Loucy (cell line): Measurements from ENCODE around the gene PELI2.

Experiments used
- EZH2phosphoT487 ChIP-seq: fragments of 200-600 bp; IDR thresholded peaks from 2 replicates; pipeline ENCODE4 v1.6.1; 2018; ENCODE audit warnings: antibody characterized with exemption, mild to moderate bottlenecking, moderate library complexity, borderline replicate concordance
- TF ChIP-seq, protein P1 (sequence below): fragments of 200-600 bp; sonication (generic); conservative IDR thresholded peaks from 2 replicates; pipeline ENCODE4 v1.5.1; 2014; ENCODE audit warnings: mild to moderate bottlenecking, antibody characterized with exemption, low read length

DNA sequence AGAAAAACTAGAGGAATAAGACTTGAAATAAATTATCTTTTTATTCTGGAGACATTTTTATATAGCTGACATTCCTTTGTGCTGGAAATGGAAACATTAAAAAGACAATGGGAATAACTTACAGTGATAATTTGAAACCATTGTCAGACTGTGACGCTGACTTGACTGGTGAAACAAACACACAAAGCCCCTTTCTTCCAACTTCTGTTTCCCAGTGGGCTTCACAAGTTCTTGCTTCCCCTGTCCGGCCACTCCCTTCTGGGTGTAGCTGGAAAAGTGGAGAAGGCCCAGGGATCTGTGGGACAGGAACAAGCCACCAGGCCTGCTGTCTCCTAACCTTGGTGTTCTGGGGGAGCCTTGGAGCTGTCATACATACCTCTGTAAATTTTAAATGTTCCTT lies 58.8 kb downstream of the PELI2 start:
- TF ChIP-seq, protein P1, sequence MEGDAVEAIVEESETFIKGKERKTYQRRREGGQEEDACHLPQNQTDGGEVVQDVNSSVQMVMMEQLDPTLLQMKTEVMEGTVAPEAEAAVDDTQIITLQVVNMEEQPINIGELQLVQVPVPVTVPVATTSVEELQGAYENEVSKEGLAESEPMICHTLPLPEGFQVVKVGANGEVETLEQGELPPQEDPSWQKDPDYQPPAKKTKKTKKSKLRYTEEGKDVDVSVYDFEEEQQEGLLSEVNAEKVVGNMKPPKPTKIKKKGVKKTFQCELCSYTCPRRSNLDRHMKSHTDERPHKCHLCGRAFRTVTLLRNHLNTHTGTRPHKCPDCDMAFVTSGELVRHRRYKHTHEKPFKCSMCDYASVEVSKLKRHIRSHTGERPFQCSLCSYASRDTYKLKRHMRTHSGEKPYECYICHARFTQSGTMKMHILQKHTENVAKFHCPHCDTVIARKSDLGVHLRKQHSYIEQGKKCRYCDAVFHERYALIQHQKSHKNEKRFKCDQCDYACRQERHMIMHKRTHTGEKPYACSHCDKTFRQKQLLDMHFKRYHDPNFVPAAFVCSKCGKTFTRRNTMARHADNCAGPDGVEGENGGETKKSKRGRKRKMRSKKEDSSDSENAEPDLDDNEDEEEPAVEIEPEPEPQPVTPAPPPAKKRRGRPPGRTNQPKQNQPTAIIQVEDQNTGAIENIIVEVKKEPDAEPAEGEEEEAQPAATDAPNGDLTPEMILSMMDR = no peak
- no peak for TF ChIP-seq EZH2phosphoT487
